K562 (cell line): Measurements from ENCODE around the gene USP2. TPM values are rescaled to one million over a fixed set of nuclear protein-coding genes. Genes with fewer than 3 reads are reported as not detected.

Experiments used
- CBX1 ChIP-seq: sonication (generic); IDR thresholded peaks from 2 replicates; pipeline ENCODE4 v1.6.1; 2016; ENCODE audit warnings: antibody characterized with exemption, low read depth, mild to moderate bottlenecking
- CBX3 ChIP-seq, 2 experiments: IDR thresholded peaks; 1 replicate in 1 of 2; 2 replicates in 1 of 2; pipeline ENCODE4 v1.6.1; 2012; ENCODE audit warnings: inconsistent platforms in 2 of 2, low read length in 2 of 2, borderline replicate concordance in 1 of 2, control low read depth in 1 of 2
- CREB1 ChIP-seq, 2 experiments: sonication (generic) in 1 of 2; formaldehyde crosslinking in 1 of 2; IDR thresholded peaks; 2 replicates each; pipeline versions ENCODE4 v1.6.1 to v1.8.0; 2012 to 2022; ENCODE audit warnings: inconsistent platforms in 1 of 2, mild to moderate bottlenecking in 1 of 2, missing genetic modification reagents in 1 of 2, moderate library complexity in 1 of 2
- CTCF ChIP-seq, 3 experiments: IDR thresholded peaks in 2 of 3; conservative IDR thresholded peaks in 1 of 3; 2 replicates each; pipeline ENCODE4 v1.5.1; 2011 to 2012; ENCODE audit warnings: low read length in 3 of 3, mild to moderate bottlenecking in 3 of 3, control low read depth in 2 of 3, improper control_type of control experiment in 1 of 3, inconsistent platforms in 1 of 3, low read depth in 1 of 3, mixed read lengths in 1 of 3, moderate library complexity in 1 of 3; ENCODE audit not compliant: insufficient read depth in 2 of 3
- KAT7 ChIP-seq: sonication (generic); formaldehyde crosslinking; IDR thresholded peaks from 2 replicates; pipeline ENCODE4 v1.8.0; 2022; ENCODE audit warnings: missing genetic modification reagents, mild to moderate bottlenecking, borderline replicate concordance
- KDM1A ChIP-seq, 2 experiments: fragments of 450-650 bp; IDR thresholded peaks; 2 replicates each; pipeline ENCODE4 v1.6.1; 2016; ENCODE audit warnings: mild to moderate bottlenecking in 2 of 2
- MAFG ChIP-seq: fragments of 450-650 bp; conservative IDR thresholded peaks from 2 replicates; pipeline ENCODE4 v1.6.1; 2016; ENCODE audit warnings: missing genetic modification characterization, missing compliant biosample characterization
- MITF ChIP-seq: IDR thresholded peaks from 2 replicates; pipeline ENCODE4 v1.6.1; 2014; ENCODE audit warnings: antibody characterized with exemption
- NFE2 ChIP-seq: IDR thresholded peaks from 2 replicates; pipeline ENCODE4 v1.6.1; 2014; ENCODE audit warnings: antibody characterized with exemption, low read depth
- PBX2 ChIP-seq, 2 experiments: IDR thresholded peaks in 1 of 2; conservative IDR thresholded peaks in 1 of 2; 2 replicates each; pipeline ENCODE4 v1.6.1; 2016; ENCODE audit warnings: low read depth in 2 of 2, mild to moderate bottlenecking in 1 of 2, missing compliant biosample characterization in 1 of 2, missing genetic modification characterization in 1 of 2, moderate library complexity in 1 of 2
- PCBP2 ChIP-seq: fragments of 200-400 bp; formaldehyde crosslinking; IDR thresholded peaks from 2 replicates; pipeline ENCODE4 v1.6.1; 2018; ENCODE audit warnings: low read length, low read depth, mild to moderate bottlenecking, moderate library complexity; ENCODE audit not compliant: poor library complexity, severe bottlenecking
- RBM25 ChIP-seq: fragments of 200-400 bp; formaldehyde crosslinking; IDR thresholded peaks from 2 replicates; pipeline ENCODE4 v1.6.1; 2018; ENCODE audit warnings: low read length, low read depth, moderate library complexity; ENCODE audit not compliant: severe bottlenecking
- TEAD1 ChIP-seq, 2 experiments: fragments of 450-650 bp in 1 of 2; sonication (generic) in 1 of 2; formaldehyde crosslinking; IDR thresholded peaks; 2 replicates each; pipeline versions ENCODE4 v1.4.0 to v1.8.0; 2020 to 2022; ENCODE audit warnings: mild to moderate bottlenecking in 2 of 2, missing genetic modification reagents in 1 of 2
- TEAD4 ChIP-seq, 2 experiments: sonication (generic) in 1 of 2; formaldehyde crosslinking in 1 of 2; IDR thresholded peaks; 2 replicates each; pipeline versions ENCODE4 v1.6.1 to v1.8.0; 2012 to 2022; ENCODE audit warnings: borderline replicate concordance in 1 of 2, inconsistent platforms in 1 of 2, low read length in 1 of 2, mild to moderate bottlenecking in 1 of 2, missing genetic modification reagents in 1 of 2
- XRCC5 ChIP-seq: fragments of 200-400 bp; formaldehyde crosslinking; IDR thresholded peaks from 2 replicates; pipeline ENCODE4 v1.6.1; 2017; ENCODE audit warnings: low read depth, mild to moderate bottlenecking, low read length
- ZNF311 ChIP-seq: fragments of 250-450 bp; sonication (Bioruptor Pico); IDR thresholded peaks from 2 replicates; pipeline ENCODE4 v1.4.0; 2020; ENCODE audit warnings: mild to moderate bottlenecking, moderate library complexity
- polyA plus RNA-seq, 8 experiments: library from polyadenylated mRNA; depleted of rRNA in 4 of 8; stranded (reverse) in 5 of 8; unstranded in 3 of 8; fragments of >200 nt; fragmentation: Nextera tagmentation in 2 of 8; fragmentation: Illumina TruSeq in 1 of 8; extraction: Ambion mirVana in 2 of 8; extraction: Trizol in 1 of 8; gene quantifications; 2 replicates each; pipeline versions ENCODE4 v1.2.1 to v1.2.3, GENCODE V29; 2011 to 2014; ENCODE audit warnings: inconsistent platforms in 1 of 8, missing spikeins in 1 of 8
- total RNA-seq, 7 experiments: library from RNA; depleted of rRNA in 6 of 7; stranded (reverse); fragments of >200 nt in 6 of 7; fragmentation: Illumina TruSeq in 2 of 7; extraction: Trizol in 2 of 7; gene quantifications; 2 replicates each; pipeline versions ENCODE4 v1.2.1 to v1.2.3, GENCODE V29; 2011 to 2021; ENCODE audit warnings: low replicate concordance in 1 of 7
- TF ChIP-seq, protein P1 (sequence below): sonication (generic); formaldehyde crosslinking; IDR thresholded peaks from 2 replicates; pipeline ENCODE4 v1.9.0; 2022; ENCODE audit warnings: mild to moderate bottlenecking, missing genetic modification reagents

USP2 gene
- total and polyA plus RNA-seq, 9 of the 15 experiments (the other 6 are each of a cell fraction or from before 2014, with no cell fraction given): 2.8 to 16.9 (median 3.9) TPM

- TF ChIP-seq RBM25: peak; percentile 99
- no peak for TF ChIP-seq CREB1 (IDR thresholded peaks at IDR 0.05)
- 0 out of 2 replicates have a peak, but pooled peaks have one; percentile 20 for TF ChIP-seq CREB1 (CRISPR knock-in tag; IDR thresholded peaks at IDR 0.05)
- no peak for TF ChIP-seq PCBP2
- peak; percentile 95 for TF ChIP-seq XRCC5
- no peak for TF ChIP-seq MITF
- TF ChIP-seq KDM1A (IDR thresholded peaks at IDR 0.05): peak; percentile 89 to 92
- TF ChIP-seq TEAD4 (IDR thresholded peaks at IDR 0.05; ENCODE audit: low read length): peak; percentile 74
- no peak for TF ChIP-seq TEAD4 (CRISPR knock-in tag; IDR thresholded peaks at IDR 0.05; ENCODE audit: borderline replicate concordance)
- TF ChIP-seq ZNF311: no peak
- TF ChIP-seq MAFG (tag): peak; percentile 15; the same call in 1 of the 2 replicates
- peak in 1 of 2 experiments; percentile 89; a peak in 2 of 3 replicates for TF ChIP-seq CBX3 (IDR thresholded peaks at IDR 0.05; ENCODE audit: borderline replicate concordance in 1 of 2, low read length in 2 of 2)
- TF ChIP-seq PBX2 (CRISPR knock-in tag; IDR thresholded peaks at IDR 0.05; ENCODE audit: low read depth): no peak
- 0 out of 2 replicates have a peak, but pooled peaks have one; percentile 16 for TF ChIP-seq PBX2 (tag; conservative IDR thresholded peaks at IDR 0.05; ENCODE audit: low read depth)
- peak; percentile 45; the same call in 1 of the 2 replicates for TF ChIP-seq KAT7 (CRISPR knock-in tag)
- TF ChIP-seq, protein P1, sequence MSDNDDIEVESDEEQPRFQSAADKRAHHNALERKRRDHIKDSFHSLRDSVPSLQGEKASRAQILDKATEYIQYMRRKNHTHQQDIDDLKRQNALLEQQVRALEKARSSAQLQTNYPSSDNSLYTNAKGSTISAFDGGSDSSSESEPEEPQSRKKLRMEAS: peak; percentile 16; the same call in 1 of the 2 replicates
- peak; percentile 83 to 94 (median 88) for TF ChIP-seq CTCF (IDR thresholded peaks at IDR 0.05 in 2 of 3, conservative IDR thresholded peaks at IDR 0.05 in 1 of 3; ENCODE audit: insufficient read depth in 2 of 3, low read depth in 1 of 3, low read length in 3 of 3)
- peak; percentile 26; the same call in 1 of the 2 replicates for TF ChIP-seq NFE2
- peak; percentile 58 to 97; a peak in 3 of 4 replicates for TF ChIP-seq TEAD1 (CRISPR knock-in tag; IDR thresholded peaks at IDR 0.05)
- peak; percentile 91; the same call in 1 of the 2 replicates for TF ChIP-seq CBX1
Observed at GRCh38 chr11:119323532-119324033, 57.9 kb downstream of the USP2 start (continued).
